PC-9 (cell line): ENCODE data around the gene ADRA1B.

Experiments used
- EZH2 ChIP-seq: fragments of 200-600 bp; sonication (generic); IDR thresholded peaks from 2 replicates; pipeline ENCODE4 v1.8.0; 2017; ENCODE audit warnings: antibody characterized with exemption, low read depth
- TF ChIP-seq, protein P1 (sequence below): fragments of 200-600 bp; sonication (generic); conservative IDR thresholded peaks from 2 replicates; pipeline ENCODE4 v1.6.1; 2017; ENCODE audit warnings: mixed run types, antibody characterized with exemption, mild to moderate bottlenecking, moderate library complexity

DNA sequence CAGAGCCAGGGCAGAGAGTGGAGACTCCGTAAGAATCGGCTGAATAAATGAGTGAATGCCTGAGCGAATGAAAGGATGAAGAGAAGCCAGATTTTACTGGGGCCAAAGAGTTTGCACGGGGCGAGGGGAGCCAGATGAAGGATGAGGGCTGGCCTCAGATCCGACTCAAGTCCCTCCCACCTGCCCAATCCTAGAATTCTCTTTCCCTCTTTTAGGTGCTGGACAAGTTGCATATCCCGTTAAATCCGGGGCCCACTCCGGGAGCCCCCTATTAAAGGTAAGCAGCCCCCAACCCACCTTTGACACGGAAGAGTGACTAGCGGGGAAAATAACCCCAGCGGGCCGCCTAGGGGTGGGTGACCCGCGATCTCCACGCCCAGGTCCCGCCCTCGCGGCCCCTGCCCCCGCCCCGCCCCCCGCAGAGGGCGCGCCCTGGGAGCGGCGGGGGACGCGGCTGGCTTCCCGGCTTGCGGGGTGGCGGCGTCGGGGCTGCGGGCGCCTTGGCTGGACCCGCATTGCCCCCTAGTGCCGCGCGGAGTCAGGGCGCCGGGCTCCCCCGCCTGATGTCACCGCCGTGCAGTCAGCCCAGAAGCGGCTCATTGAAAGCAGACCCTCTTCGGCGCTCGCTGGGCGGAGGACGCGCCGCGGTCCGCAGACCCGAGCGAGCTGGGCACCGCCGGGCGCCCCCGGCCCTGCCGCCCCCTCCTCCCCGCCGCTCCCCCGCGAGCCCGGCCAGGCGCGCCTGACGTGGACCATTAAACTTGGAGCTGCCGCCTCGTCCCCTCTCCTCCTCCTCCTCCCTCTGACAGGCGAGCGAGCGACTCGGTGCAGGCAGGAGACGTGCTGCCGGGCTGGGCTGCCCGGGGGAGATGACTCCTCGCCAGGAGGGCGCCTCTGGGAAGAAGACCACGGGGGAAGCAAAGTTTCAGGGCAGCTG lies at the start of gene ADRA1B:
- no peak for TF ChIP-seq EZH2
- TF ChIP-seq, protein P1, sequence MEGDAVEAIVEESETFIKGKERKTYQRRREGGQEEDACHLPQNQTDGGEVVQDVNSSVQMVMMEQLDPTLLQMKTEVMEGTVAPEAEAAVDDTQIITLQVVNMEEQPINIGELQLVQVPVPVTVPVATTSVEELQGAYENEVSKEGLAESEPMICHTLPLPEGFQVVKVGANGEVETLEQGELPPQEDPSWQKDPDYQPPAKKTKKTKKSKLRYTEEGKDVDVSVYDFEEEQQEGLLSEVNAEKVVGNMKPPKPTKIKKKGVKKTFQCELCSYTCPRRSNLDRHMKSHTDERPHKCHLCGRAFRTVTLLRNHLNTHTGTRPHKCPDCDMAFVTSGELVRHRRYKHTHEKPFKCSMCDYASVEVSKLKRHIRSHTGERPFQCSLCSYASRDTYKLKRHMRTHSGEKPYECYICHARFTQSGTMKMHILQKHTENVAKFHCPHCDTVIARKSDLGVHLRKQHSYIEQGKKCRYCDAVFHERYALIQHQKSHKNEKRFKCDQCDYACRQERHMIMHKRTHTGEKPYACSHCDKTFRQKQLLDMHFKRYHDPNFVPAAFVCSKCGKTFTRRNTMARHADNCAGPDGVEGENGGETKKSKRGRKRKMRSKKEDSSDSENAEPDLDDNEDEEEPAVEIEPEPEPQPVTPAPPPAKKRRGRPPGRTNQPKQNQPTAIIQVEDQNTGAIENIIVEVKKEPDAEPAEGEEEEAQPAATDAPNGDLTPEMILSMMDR: peak; percentile 51
